Measurements from ENCODE around the gene PRR33.
A peak's percentile ranks its signal among the peaks of the same experiment; 100 is the strongest.
"Not testable (repeated sequence)": the region's sequence is repeated elsewhere in the genome, so short reads cannot be mapped to it uniquely, and the experiment has no call there.

PRR33 gene

GRCh38 chr11:1874441-1875092 is 17.1 kb downstream of the PRR33 start:
- DNase-seq: not testable (repeated sequence)

- not testable (repeated sequence) for DNase-seq
Measured at GRCh38 chr11:1873813-1874150, 17.9 kb downstream of the PRR33 start.

- no peak for DNase-seq
Measured at GRCh38 chr11:1873048-1873812, 18.5 kb downstream of the PRR33 start.

- no peak for DNase-seq
Measured at GRCh38 chr11:1872267-1872985, 19.3 kb downstream of the PRR33 start.

- DNase-seq: no peak
Measured at GRCh38 chr11:1871531-1871930, 20.2 kb downstream of the PRR33 start.

GRCh38 chr11:1870721-1871466 is 20.8 kb downstream of the PRR33 start:
- DNase-seq: peak; percentile 39

GRCh38 chr11:1870326-1870696 is 21.4 kb downstream of the PRR33 start:
- no peak for DNase-seq

- no peak for DNase-seq
Measured at GRCh38 chr11:1869427-1870325, 22.0 kb downstream of the PRR33 start.

GRCh38 chr11:1868636-1869291 is 22.9 kb downstream of the PRR33 start:
- no peak for DNase-seq

GRCh38 chr11:1868056-1868635 is 23.5 kb downstream of the PRR33 start:
- no peak for DNase-seq

- no peak for DNase-seq
Measured at GRCh38 chr11:1867381-1867780, 24.3 kb downstream of the PRR33 start.

GRCh38 chr11:1866776-1867175 is 24.9 kb downstream of the PRR33 start:
- no peak for DNase-seq

- no peak for DNase-seq
Measured at GRCh38 chr11:1866226-1866625, 25.5 kb downstream of the PRR33 start.

GRCh38 chr11:1864831-1865665 is 26.6 kb downstream of the PRR33 start:
- DNase-seq: no peak

- no peak for DNase-seq
Measured at GRCh38 chr11:1864231-1864630, 27.5 kb downstream of the PRR33 start.

GRCh38 chr11:1863352-1864216 is 28.1 kb downstream of the PRR33 start:
- no peak for DNase-seq

GRCh38 chr11:1862588-1863351 is 28.9 kb downstream of the PRR33 start:
- no peak for DNase-seq
